ENCODE results near the gene PRKCZ. TPM values are rescaled to one million over a fixed set of nuclear protein-coding genes. Genes with fewer than 3 reads are reported as not detected.

The PRKCZ gene
- total RNA-seq, 1 donor from 2014 or later: 17.9 TPM

GRCh38 chr1:2173546-2174347 is 123.5 kb downstream of the PRKCZ start:
- H3K27me3 ChIP-seq: no peaks in the 10 kb centered on the region
- TF ChIP-seq POLR2A (IDR thresholded peaks at IDR 0.05): no peak
- no peak for TF ChIP-seq CTCF (IDR thresholded peaks at IDR 0.05)
- no peak for TF ChIP-seq POLR2AphosphoS5 (IDR thresholded peaks at IDR 0.05; ENCODE audit: insufficient read depth in 1 of 2, low read depth in 1 of 2)
- no peak for DNase-seq (ENCODE audit: extremely low spot score in 2 of 2)
- H3K36me3 ChIP-seq: no peaks in the 10 kb centered on the region
- H3K27ac ChIP-seq: no peak overlapping the region
- intact Hi-C loops (cut with DNase I): loop anchor here (5.0 kb wide), 1 partner anchor 41 kb away; no protein-coding TSS in a partner anchor
- no peaks in the 10 kb centered on the region for H3K9me3 ChIP-seq
- H3K4me1 ChIP-seq: peaks cover 13% of the 10 kb centered on the region
- H3K4me3 ChIP-seq: peak overlapping the region in 1 of 2 donors; percentile 40

- no peak for DNase-seq (ENCODE audit: extremely low spot score in 2 of 2)
- Histone ChIP-seq H3K4me3 (peak overlapping the region; percentile 40 to 55), H3K9me3 (no peaks in the 10 kb centered on the region), H3K36me3 (no peaks in the 10 kb centered on the region), H3K27me3 (no peaks in the 10 kb centered on the region), H3K27ac (peak overlapping the region; percentile 45), H3K4me1 (peaks cover 13% of the 10 kb centered on the region)
- intact Hi-C loops (cut with DNase I): loop anchor here (5.0 kb wide), 1 partner anchor 42 kb away; no protein-coding TSS in a partner anchor
- peak in 1 of 2 donors; percentile 54 for TF ChIP-seq POLR2AphosphoS5 (IDR thresholded peaks at IDR 0.05; ENCODE audit: insufficient read depth in 1 of 2, low read depth in 1 of 2)
- no peak for TF ChIP-seq POLR2A (IDR thresholded peaks at IDR 0.05)
- TF ChIP-seq CTCF (IDR thresholded peaks at IDR 0.05): peak; percentile 65 to 81 (median 78)
Observed at GRCh38 chr1:2174348-2175054, 124.3 kb downstream of the PRKCZ start.

GRCh38 chr1:2175055-2175414 is 124.8 kb downstream of the PRKCZ start:
- no peak for DNase-seq (ENCODE audit: extremely low spot score in 2 of 2)
- Histone ChIP-seq H3K27ac (peak overlapping the region; percentile 45), H3K27me3 (no peaks in the 10 kb centered on the region), H3K4me3 (peak overlapping the region; percentile 40 to 55), H3K9me3 (no peaks in the 10 kb centered on the region), H3K4me1 (peaks cover 13% of the 10 kb centered on the region), H3K36me3 (no peaks in the 10 kb centered on the region)
- TF ChIP-seq CTCF (IDR thresholded peaks at IDR 0.05) (no peak), POLR2AphosphoS5 (IDR thresholded peaks at IDR 0.05; ENCODE audit: insufficient read depth in 1 of 2, low read depth in 1 of 2) (no peak), POLR2A (IDR thresholded peaks at IDR 0.05) (no peak)
- intact Hi-C loops (cut with DNase I): no loop called here

- no peaks in the 10 kb centered on the region for H3K27me3 ChIP-seq
- no peak for TF ChIP-seq POLR2A (IDR thresholded peaks at IDR 0.05)
- peak in 1 of 2 donors; percentile 33 for TF ChIP-seq POLR2AphosphoS5 (IDR thresholded peaks at IDR 0.05; ENCODE audit: insufficient read depth in 1 of 2, low read depth in 1 of 2)
- H3K4me3 ChIP-seq: peak overlapping the region; percentile 10 to 25
- H3K36me3 ChIP-seq: no peaks in the 10 kb centered on the region
- peaks cover 13% of the 10 kb centered on the region for H3K4me1 ChIP-seq
- DNase-seq (ENCODE audit: extremely low spot score in 2 of 2): no peak
- no peak overlapping the region for H3K27ac ChIP-seq
- no peaks in the 10 kb centered on the region for H3K9me3 ChIP-seq
- intact Hi-C loops (cut with DNase I): no loop called here
Observed at GRCh38 chr1:2175681-2176454, 125.7 kb downstream of the PRKCZ start.

GRCh38 chr1:2176615-2177014 is 126.4 kb downstream of the PRKCZ start:
- Histone ChIP-seq H3K4me3 (no peak overlapping the region), H3K27ac (no peak overlapping the region), H3K4me1 (peaks cover 13% of the 10 kb centered on the region), H3K36me3 (no peaks in the 10 kb centered on the region), H3K9me3 (no peaks in the 10 kb centered on the region), H3K27me3 (no peaks in the 10 kb centered on the region)
- intact Hi-C loops (cut with DNase I): no loop called here
- no peak for DNase-seq (ENCODE audit: extremely low spot score in 2 of 2)
- TF ChIP-seq POLR2AphosphoS5 (IDR thresholded peaks at IDR 0.05; ENCODE audit: insufficient read depth in 1 of 2, low read depth in 1 of 2): no peak

All from vagina (tissue), 2 donors.